T-helper 1 cell treated with Interleukin-12 subunit alpha and Interleukin-12 subunit beta and Interleukin-4 antibody, amounts not matched to agents 30 ng/mL and 1 ng/mL, for 36 hours (primary cell): ENCODE data around the gene TTLL10. TPM values are rescaled to one million over a fixed set of nuclear protein-coding genes. Genes with fewer than 3 reads are reported as not detected.

Experiments used
- intact Hi-C: fragments of 100-400 bp; cut with micrococcal nuclease; formaldehyde crosslinking; loops from one replicate; pipeline ENCODE4 v1.15.1; 2024
- total RNA-seq: library from RNA; stranded (reverse); gene quantifications from 2 replicates; pipeline ENCODE4 v1.2.3, GENCODE V29; 2022

The TTLL10 gene
- total RNA-seq, 1 donor from 2014 or later: 1.7 TPM

DNA sequence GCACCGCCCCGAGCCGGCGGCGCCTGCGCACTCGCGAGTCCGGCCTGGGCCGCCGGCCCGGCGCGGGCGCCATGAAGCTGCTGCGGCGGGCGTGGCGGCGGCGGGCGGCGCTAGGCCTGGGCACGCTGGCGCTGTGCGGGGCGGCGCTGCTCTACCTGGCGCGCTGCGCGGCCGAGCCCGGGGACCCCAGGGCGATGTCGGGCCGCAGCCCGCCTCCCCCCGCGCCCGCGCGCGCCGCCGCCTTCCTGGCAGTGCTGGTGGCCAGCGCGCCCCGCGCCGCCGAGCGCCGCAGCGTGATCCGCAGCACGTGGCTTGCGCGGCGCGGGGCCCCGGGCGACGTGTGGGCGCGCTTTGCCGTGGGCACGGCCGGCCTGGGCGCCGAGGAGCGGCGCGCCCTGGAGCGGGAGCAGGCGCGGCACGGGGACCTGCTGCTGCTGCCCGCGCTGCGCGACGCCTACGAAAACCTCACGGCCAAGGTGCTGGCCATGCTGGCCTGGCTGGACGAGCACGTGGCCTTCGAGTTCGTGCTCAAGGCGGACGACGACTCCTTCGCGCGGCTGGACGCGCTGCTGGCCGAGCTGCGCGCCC, 58.6 kb downstream of the TTLL10 start, which contains the start of gene B3GALT6:
Gene B3GALT6, plus strand, starts transcription at position 30 of the 588 bp plus-strand sequence. Its CDS starts 42 bp downstream, at position 72.
- intact Hi-C loops: loop anchor here (5.0 kb wide), 1 partner anchor 75 kb away; the partner anchor contains the start of genes ACAP3 and PUSL1

DNA sequence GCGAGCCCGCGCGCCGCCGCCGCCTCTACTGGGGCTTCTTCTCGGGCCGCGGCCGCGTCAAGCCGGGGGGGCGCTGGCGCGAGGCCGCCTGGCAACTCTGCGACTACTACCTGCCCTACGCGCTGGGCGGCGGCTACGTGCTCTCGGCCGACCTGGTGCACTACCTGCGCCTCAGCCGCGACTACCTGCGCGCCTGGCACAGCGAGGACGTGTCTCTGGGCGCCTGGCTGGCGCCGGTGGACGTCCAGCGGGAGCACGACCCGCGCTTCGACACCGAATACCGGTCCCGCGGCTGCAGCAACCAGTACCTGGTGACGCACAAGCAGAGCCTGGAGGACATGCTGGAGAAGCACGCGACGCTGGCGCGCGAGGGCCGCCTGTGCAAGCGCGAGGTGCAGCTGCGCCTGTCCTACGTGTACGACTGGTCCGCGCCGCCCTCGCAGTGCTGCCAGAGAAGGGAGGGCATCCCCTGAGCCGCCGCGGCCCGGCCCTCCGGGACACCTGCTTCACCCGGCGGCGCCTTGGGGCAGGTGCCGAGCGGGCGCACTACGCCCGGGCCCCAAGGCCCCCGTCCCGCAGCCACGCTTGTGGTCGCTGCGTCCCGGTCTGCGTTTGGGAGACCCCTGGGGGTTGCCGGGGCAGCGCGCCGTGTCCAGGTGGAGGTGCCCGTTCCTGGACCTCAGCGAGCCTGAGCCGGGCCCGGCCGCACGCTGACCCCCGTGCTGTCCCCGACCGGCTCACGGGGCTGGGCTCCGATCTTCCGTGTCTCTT, 59.3 kb downstream of the TTLL10 start:
- intact Hi-C loops: loop anchor here (5.0 kb wide), 1 partner anchor 74 kb away; the partner anchor contains the start of genes ACAP3 and PUSL1

DNA sequence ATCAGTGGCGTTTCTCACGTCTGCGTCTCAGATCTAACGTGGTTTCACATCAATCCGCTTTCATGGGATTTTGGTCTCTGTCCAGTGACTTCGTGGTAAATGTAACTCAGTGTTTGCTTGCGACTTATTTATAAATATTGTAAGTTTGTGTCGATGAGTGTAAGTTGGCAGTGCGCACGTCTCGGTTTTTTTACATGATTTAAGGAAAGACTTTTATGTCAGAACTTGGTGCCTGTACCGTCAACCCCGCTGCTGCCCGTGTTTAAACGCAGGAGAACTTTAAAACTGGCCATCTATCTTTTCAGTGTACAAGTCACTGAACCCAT, 59.9 kb downstream of the TTLL10 start:
- intact Hi-C loops: loop anchor here (5.0 kb wide), 1 partner anchor 74 kb away; the partner anchor contains the start of genes ACAP3 and PUSL1

DNA sequence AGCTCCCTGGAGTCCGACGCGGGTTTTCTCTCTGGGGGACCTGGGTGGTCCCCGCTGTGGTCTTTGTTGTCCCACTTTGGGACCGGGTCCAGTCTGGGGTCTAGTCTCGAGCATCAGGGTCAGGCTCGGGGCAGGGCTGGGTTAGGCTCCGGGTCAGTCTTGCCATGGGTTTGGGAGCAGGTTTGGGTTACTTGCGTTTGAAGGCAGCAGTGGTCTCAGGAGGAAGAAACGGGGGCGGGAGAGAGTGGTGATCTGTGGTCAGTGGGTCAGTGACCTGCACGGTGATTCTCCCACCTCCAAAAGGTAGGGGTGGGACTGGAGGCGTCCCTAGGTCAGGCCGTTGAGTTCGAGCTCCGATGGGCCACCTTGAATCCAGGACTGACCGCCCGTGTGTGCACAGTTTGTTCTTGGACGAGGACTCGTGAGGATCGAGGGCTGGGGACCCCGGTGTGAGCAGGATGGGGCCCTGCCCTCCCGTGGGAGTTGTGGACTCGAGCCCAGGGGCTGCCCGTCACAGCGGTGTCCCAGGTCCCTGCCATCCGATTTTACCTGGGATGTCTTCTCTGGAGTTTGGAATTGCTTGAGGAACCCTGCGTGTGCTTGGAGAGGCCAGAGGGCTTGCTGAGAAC, 60.6 kb downstream of the TTLL10 start:
- intact Hi-C loops: loop anchor here (5.0 kb wide), 1 partner anchor 73 kb away; the partner anchor contains the start of genes ACAP3 and PUSL1

DNA sequence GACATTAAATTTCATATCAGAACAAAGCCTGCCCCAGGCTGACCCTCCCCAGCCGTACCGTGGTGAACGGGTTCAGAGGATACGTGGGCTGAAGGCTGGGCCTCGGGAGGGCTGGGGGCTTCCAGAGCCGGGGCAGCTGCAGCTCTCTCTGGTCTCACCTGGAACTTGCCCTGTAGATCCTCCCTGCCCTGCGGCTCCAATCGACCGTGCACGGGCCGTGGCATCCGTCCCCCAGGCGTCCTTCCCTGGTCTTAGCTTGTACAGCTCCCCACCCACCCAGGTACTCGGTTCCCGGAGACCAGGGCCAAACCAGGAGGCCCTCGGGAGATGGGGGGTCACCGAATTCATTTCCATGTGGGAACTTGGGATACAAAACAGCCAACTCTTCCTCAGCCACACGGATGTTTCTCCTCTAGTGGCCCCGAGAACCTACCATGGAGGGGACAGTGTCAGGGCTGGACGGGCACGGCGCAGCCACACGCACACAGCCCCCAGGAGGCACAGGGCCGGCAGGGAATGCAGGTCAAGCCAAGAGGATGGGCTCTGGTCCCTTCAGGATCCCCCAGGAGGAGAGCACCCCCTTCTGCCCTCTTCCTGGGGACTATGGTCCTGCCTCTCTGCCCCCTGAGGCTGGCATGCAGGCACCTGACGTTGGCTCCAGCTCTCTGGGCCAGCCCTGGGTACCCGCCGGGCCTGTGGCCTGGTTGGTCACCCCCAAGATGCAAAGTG, 61.5 kb downstream of the TTLL10 start:
- intact Hi-C loops: no loop called here

DNA sequence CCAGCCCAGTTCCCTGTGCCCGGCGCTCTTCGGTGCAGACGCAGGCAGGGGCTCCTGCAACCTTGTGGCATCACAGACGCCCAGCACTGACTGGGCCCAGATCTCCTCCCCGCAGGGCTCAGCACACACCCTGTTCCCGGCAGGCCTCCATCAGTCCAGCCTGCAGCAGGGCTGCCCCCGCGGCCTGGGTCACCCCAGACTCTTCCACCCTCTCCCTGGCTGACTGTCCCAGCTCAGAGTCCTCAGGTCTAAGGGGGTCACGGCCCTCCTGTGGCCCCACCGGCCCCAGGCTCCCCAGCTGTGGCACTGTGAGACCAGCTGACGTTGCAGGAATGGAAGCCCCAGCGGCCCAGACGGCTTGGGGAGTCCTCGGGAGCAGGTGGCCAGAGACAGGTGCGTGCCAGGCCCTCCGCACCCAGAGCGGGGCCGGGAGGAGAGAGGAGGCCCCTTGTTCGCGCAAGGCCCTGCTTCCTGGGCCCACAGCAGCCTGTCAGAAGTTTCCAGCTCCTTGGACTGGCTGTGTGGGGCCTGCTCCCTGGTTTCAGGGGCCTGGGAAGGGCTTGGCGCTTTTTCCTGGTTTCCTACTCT, 62.6 kb downstream of the TTLL10 start:
- intact Hi-C loops: no loop called here

DNA sequence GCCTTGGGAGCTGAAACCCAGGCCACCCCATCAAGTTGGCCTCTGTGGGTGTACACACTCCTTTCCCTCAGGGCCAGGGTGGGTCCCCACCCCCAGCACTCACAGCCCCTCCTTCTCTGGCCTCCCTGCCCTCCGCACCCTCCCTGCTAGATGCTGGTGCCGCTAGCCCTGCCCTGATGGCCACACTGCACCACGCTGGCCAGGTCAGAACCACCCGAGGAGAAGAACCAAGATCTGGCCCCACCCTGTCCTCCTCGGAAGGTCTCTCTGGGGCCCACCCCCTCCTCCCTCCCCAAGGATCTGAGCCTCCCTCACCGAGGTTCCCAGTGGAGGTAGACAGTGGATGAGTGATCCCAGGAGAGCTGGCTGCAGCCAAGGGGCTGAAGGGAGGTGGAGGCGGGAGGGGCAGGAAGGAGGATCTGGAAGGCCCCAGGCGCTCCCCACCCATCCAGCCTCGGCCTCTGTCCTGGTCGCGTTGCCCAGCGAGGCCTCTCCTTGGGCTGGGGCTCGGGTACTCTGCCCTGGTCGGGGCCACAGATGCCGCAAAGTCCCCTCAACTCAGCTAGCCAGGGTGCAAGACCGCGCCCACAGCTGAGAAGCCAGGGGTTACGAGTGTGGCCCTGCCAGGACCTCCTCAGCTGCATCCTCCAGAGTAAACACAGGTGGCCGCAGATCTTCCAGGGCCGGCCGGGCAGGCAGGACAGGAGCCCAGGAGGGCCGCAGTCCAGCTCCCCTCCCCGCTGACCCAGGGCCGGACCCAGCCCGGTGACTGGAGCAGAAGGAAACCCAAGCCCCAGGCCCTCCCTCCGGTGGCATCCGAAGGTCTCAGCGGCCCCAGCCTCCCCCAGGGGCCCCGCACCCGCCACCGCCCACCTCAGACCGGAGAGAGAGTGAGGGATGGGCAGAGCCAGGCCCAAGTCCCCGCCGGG, 63.5 kb downstream of the TTLL10 start:
- intact Hi-C loops: no loop called here

DNA sequence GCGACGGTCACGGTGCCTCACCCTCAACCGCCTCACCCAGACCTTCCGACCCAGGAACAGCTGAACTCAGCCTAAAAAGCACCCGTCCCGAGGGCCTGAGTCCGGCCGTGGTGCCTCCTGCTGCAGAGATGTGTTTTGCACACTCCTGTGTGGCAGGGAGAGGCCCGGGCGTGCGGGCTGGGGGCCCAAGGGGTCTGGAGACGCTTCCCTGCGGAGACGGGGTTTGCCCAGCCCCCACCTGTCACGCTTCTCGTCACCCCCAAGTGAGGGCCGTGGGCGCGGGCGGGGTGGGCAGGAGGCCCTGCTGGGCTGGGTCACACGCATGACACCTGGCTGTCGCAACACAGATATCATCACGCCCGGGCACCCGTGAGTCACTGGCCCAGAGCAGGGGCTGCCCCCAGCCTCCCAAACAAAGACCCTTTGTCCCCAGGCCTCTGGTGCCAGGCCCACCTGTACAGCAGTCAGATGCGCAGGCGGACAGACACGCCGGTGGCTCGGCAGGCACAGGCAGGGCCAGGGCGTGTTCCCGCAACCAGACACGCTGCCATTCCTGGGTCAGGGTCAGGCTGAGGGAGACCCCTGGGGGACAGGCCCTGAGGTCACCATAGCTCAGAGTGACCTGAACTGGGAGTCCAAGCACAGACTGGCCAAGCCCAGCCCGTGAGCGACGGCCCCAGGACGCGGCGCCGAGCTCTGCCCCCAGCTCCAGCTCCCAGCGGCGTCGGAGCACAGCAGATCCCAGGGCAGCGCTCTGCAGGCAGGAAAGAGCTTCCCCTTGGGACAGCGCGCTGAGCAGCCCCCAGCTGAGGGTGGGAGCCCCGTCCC, 64.4 kb downstream of the TTLL10 start:
- intact Hi-C loops: no loop called here

DNA sequence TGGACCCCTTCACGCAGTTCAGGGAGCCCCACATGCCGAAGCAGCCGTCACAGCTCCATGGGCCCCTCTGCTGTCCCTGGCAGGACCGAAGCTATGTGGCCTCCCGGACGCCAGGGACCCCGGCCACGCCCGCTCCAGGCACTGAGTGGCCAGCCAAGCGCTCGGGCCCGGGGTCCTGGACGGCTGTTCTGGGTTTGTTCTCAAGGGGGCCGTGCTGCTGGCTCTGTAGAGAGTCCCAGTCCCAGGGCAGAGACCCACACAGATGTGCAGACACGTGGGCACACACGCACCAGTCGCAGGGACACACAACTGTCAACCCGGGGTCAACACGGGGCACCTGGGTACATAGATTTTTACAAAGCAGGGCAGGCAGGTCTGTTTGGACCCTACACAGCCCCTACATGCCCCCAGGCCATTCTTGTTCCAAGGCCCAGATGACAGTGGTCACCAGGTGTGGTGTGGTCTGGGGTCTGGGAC, 65.1 kb downstream of the TTLL10 start:
- intact Hi-C loops: no loop called here

DNA sequence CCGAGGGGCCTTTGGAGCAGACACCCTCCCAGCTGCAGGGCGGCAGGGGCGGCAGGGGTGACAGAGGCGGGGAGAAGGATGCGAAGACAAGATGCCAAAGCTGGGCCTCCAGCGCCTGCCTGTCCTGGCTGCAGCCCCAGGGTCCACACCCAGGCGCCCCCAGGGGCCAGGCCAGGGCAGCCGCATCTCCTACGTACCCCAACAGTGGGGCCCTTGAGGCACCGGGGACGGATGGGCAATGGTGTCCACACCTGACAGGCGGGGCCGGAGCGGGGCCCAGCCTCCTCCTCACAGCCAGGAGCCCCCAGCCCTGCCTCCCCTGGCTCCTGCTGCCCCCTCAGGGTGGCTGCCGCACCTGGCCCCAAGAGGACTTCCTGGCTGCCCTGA, 65.5 kb downstream of the TTLL10 start:
- intact Hi-C loops: no loop called here

DNA sequence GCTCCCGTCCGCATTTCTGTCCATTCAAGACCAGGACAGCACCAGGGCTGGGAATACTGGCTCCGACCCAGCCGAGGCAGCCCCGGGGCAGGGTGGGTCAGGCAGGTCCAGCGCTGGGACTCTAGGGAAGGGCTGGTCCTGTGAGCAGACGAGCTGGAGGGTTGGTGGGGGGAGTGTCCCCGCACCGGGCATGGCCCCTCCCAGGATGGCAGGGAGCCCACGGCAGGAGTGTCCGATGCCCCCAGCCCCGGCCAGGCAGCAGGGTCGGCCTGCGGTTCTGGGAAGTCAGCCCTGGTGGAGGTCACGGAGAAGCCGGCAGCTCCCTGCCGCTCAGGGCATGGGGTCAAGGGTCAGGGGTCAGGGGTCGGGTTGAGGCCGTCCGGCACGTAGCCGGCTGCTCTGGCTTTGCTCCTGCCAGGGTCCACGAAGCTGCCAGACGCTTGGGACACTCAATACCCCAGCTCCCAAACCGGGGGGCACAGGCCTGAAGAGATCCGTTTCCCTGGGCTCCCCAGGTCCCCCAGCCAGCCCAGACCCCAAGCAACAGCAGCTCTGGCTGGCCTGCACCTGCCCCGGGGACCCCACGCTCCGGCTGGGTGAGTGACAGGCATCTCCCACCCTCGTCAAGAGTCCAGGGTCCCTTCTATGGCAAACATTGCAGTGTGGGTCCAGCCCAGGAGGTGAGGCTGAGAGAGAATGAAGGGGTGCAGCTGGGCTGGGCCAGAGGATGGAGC, 66.1 kb downstream of the TTLL10 start:
- intact Hi-C loops: no loop called here

DNA sequence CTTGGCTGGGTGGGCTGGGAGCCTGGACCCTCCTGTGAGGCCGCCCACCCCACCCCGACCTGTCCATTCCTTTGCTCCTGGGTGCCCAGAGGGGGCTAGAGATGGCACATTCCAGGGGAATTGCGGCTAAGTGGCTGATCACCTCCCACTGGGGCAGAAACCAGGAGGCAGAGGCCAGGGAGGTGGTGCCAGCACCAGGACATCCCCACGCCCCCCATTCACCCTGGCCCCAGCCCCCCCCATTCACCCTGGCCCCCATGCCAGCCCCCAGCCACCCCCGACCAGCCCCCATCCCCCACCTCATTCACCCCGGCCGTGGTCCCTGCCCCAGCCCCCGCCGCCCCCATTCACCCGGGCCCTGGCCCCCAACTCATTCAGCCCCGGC, 66.7 kb downstream of the TTLL10 start:
- intact Hi-C loops: no loop called here

DNA sequence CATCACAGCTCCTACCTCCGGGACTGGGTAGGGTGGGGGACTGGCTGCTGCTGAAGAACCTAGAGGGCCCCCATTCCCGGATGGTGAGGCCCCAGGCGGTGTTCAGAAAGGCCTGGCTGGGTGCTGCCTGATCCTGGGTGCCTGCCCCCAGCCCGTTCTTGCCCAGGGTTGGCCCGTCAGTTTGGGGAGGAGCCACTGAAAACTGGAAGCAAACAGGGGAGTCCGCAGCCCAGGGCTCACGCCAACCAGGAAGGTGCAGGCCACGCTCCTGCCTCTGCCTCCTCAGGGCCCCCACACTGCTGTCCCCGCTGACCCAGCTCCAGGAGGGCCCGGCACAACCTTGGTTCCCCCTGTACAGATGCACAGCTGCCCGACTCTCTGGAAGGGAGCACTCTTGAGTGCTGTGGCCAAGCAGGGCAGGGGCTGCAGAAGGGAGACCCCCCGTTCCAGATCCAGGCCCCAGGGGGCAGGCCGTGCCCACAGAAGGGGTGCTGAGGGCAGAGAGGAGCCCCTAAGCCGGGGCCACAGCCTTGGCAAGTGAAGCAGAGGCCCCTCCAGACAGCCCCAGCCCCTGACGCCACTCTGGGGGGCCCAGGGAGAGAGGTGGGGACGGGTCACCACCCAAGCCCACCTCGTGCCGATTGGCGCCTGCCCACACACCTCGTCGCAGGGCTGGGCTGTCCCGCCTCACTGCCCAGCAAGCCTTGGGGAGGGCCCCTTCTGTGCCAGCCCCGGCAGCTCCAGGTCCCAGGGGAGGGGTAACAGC, 67.3 kb downstream of the TTLL10 start:
- intact Hi-C loops: no loop called here

DNA sequence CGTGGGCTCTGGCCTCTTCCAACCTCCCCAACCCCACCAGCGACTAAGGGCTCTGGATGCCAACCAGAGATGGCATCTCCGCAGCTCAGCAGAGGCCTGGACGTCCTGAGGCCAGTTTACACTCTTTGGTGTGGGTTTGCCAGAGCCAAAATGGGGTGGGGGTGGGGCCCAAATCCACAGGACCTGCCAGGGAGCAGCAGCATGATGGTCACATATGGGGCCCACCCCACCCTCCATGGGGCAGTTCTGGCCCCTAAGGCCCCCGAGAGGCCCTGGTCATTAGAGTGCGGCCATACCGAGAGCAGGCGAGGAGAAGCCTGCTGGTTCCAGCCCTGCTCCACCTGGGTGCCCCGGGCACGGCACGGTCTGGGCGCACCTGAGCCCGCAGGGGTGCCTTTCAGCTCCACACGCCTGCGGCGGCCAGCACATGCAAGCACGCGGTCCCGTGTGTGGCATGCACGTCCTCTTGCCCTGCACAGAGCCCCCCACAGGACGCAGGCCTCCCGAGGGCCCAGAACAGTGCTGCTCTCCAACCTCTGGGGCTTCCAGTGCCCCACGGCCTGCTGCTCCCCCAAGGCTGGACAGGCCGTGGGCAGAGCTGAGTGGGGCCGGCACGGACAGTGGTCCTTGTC, 68.0 kb downstream of the TTLL10 start:
- intact Hi-C loops: no loop called here

DNA sequence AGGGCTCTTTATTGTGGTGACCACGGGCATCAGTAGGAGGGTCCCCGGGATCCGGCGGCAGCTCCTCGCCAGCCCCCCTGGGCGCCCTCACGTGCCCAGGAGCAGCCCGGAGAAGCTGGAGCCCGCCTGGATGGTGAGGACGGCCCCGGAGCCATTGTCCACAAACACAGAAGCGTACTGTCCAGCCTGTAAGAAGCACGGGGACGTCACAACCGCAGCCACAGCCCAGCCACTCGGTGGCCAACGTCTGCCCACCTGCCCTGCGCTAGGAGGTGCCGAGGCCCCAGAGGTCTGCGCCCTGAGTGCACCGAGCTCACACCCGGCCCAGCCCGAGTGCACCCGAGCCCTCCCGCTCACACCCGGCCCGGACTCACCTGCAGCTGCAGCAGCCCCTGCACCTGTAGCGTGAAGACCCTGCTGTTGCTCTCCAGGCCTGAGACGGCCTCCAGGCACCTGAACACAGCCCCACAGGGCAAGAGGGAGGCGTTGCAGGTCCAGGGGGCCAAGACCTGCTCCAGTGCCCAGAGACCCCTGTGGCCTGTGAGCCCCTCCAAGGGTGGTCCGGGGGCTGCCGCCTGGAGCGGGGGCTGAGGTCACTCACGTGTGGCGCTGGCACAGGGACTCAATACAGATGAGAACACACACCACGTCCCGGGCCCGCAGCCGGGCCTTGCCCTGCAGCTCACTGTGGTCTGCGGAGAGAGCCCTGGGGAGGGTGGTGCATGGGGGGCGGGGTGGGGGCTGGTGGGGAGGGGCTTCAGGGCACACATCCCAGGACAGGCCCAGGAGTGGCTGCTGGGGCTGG, 69.0 kb downstream of the TTLL10 start:
- intact Hi-C loops: no loop called here

DNA sequence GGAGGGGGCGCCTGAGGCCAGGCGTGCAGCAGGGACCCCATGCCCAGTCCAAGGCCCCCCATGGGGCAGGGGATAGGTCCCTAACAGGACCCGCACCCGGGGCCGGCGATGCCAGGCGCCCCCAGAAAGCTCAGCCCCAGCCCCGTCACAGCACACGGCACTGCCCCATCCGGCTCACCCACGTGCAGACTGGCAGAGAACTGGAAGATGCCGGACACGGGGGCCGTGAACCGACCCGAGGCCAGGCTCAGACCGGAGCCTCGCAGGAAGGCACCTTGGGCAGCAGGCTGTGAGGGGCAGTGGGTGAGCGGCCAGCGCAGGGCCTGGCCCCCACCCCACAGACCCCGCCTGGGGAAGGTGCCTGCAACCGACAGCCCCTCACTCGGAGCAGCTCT, 69.6 kb downstream of the TTLL10 start:
- intact Hi-C loops: no loop called here
